Stimulated activated CD4-positive, alpha-beta T cell treated with anti-CD3 and anti-CD28 coated beads, Interleukin-2, amount 100 ng/mL, for 4 hours (primary cell): ENCODE data around the gene AURKAIP1.
A peak's percentile ranks its signal among the peaks of the same experiment; 100 is the strongest.

Source experiments
- DNase-seq: peaks from one replicate; pipeline ENCODE4 v3.0.0-alpha.2; 2020; ENCODE audit warnings: low read depth

Gene AURKAIP1

GRCh38 chr1:1332031-1332755 lies 42.8 kb downstream of the AURKAIP1 start:
- DNase-seq, result no peak

GRCh38 chr1:1331068-1331965 lies 43.7 kb downstream of the AURKAIP1 start, which contains the start of gene TAS1R3:
TSS of gene TAS1R3 (plus strand) at chr1:1331280. CDS start at chr1:1331346, 66 bp downstream.
- no peak for DNase-seq

GRCh38 chr1:1330366-1331067 lies 44.5 kb downstream of the AURKAIP1 start:
- no peak for DNase-seq

GRCh38 chr1:1329304-1330210 lies 45.5 kb downstream of the AURKAIP1 start:
- DNase-seq, result no peak

- DNase-seq, result no peak
Observed at GRCh38 chr1:1328254-1328653, 46.8 kb downstream of the AURKAIP1 start.

- DNase-seq, result no peak
Observed at GRCh38 chr1:1327291-1327690, 47.7 kb downstream of the AURKAIP1 start.

- no peak for DNase-seq
Observed at GRCh38 chr1:1326075-1326605, 48.9 kb downstream of the AURKAIP1 start.

- no peak for DNase-seq
Observed at GRCh38 chr1:1325288-1326074, 49.5 kb downstream of the AURKAIP1 start.

- DNase-seq, result peak; percentile 96
Observed at GRCh38 chr1:1324524-1325287, 50.3 kb downstream of the AURKAIP1 start, which contains the start of the genes CPTP and INTS11. TSS of gene CPTP (plus strand) at chr1:1324802. CDS start at chr1:1326911, 2,109 bp downstream. TSS of gene INTS11 (minus strand) at chr1:1324660. CDS start at chr1:1324608, 52 bp downstream.

- DNase-seq, result no peak
Observed at GRCh38 chr1:1324084-1324523, 50.9 kb downstream of the AURKAIP1 start.
